Left lung (tissue), 10 donors: Measurements from ENCODE around the gene SV2C. TPM values are rescaled to one million over a fixed set of nuclear protein-coding genes. Genes with fewer than 3 reads are reported as not detected.

Experiments used
- ATAC-seq: fragments of 200-7000 bp; cut with Tn5 transposase; one replicate; pipeline ENCODE4 v1.9.1; 2020; ENCODE audit warnings: moderate library complexity
- DNase-seq, 4 donors: peaks; one replicate each; pipeline ENCODE4 v3.0.0-alpha.2; 2013 to 2020
- H3K27ac ChIP-seq, 2 donors: fragments of 200-600 bp; sonication (generic) in 1 of 2; one replicate each; pipeline versions ENCODE4 v1.5.0 to v1.8.0; 2020 to 2021
- H3K27me3 ChIP-seq, 2 donors: fragments of 200-600 bp; sonication (generic) in 1 of 2; one replicate each; pipeline versions ENCODE4 v1.5.0 to v1.8.0; 2020 to 2021
- H3K36me3 ChIP-seq, 2 donors: fragments of 200-600 bp; sonication (generic) in 1 of 2; one replicate each; pipeline versions ENCODE4 v1.5.0 to v1.8.0; 2020 to 2021
- H3K4me1 ChIP-seq, 2 donors: fragments of 200-600 bp; one replicate each; pipeline ENCODE4 v1.8.0; 2021
- H3K4me3 ChIP-seq, 2 donors: fragments of 200-600 bp; sonication (generic) in 1 of 2; one replicate each; pipeline versions ENCODE4 v1.5.0 to v1.8.0; 2020 to 2021; ENCODE audit warnings: mild to moderate bottlenecking in 1 of 2
- H3K9me3 ChIP-seq, 2 donors: fragments of 200-600 bp; sonication (generic) in 1 of 2; one replicate each; pipeline versions ENCODE4 v1.5.0 to v1.8.0; 2020 to 2021
- CTCF ChIP-seq, 2 donors: fragments of 200-600 bp; sonication (generic) in 1 of 2; IDR thresholded peaks; one replicate each; pipeline versions ENCODE4 v1.5.0 to v1.8.0; 2021; ENCODE audit warnings: antibody characterized with exemption in 2 of 2
- intact Hi-C, 2 donors: fragments of 100-400 bp; cut with DNase I; formaldehyde crosslinking; loops; one replicate each; pipeline versions ENCODE4 v1.11.2 to v1.14.2; 2022
- polyA plus RNA-seq, 6 donors: library from polyadenylated mRNA; unstranded; fragments of 120-200 nt; gene quantifications; one replicate each; pipeline ENCODE4 v1.2.1, GENCODE V29; 2013; ENCODE audit not compliant: insufficient read length in 6 of 6
- total RNA-seq, 2 donors: library from RNA; stranded (reverse); fragmentation: NEBNext Ultra II Directional; extraction: Animal tissue kit (Norgen Biotek cat#: 25700); gene quantifications; one replicate each; pipeline ENCODE4 v1.2.1, GENCODE V29; 2021
- donor health status: DM: no; HTN: yes; CAD: no.
- donor health status: DM: no; HTN: no; CAD: no.

Gene SV2C
- total and polyA plus RNA-seq, 8 donors, result 0.26 to 0.52 (median 0.37) TPM

- peak; percentile 69 for ATAC-seq
- DNase-seq, result no peak
- H3K9me3 ChIP-seq, result no peaks in the 10 kb centered on the region
- H3K4me3 ChIP-seq, result no peak overlapping the region
- TF ChIP-seq CTCF (IDR thresholded peaks at IDR 0.05), result no peak
- no peaks in the 10 kb centered on the region for H3K36me3 ChIP-seq
- intact Hi-C loops, result no loop called here
- H3K27me3 ChIP-seq, result no peaks in the 10 kb centered on the region
- no peak overlapping the region for H3K27ac ChIP-seq
- peaks cover 0 to 4% of the 10 kb centered on the region in 2 donors for H3K4me1 ChIP-seq
These were observed 142.2 kb downstream of the SV2C start for GRCh38 chr5:76225336-76225735.

GRCh38 chr5:76229900-76230299 is 146.7 kb downstream of the SV2C start:
- Histone ChIP-seq H3K4me3 (no peak overlapping the region), H3K4me1 (peaks cover 0 to under 1% of the 10 kb centered on the region in 2 donors), H3K36me3 (no peaks in the 10 kb centered on the region), H3K27me3 (no peaks in the 10 kb centered on the region), H3K9me3 (no peaks in the 10 kb centered on the region), H3K27ac (no peak overlapping the region)
- intact Hi-C loops, result no loop called here
- TF ChIP-seq CTCF (IDR thresholded peaks at IDR 0.05), result no peak
- ATAC-seq (no peak), DNase-seq (no peak)

GRCh38 chr5:76230711-76231285 is 147.6 kb downstream of the SV2C start:
- H3K9me3 ChIP-seq, result no peaks in the 10 kb centered on the region
- ATAC-seq, result no peak
- H3K36me3 ChIP-seq, result no peaks in the 10 kb centered on the region
- no peak overlapping the region for H3K27ac ChIP-seq
- intact Hi-C loops, result no loop called here
- H3K27me3 ChIP-seq, result no peaks in the 10 kb centered on the region
- no peaks in the 10 kb centered on the region for H3K4me1 ChIP-seq
- no peak for TF ChIP-seq CTCF (IDR thresholded peaks at IDR 0.05)
- no peak for DNase-seq
- H3K4me3 ChIP-seq, result no peak overlapping the region

GRCh38 chr5:76234665-76235064 is 151.5 kb downstream of the SV2C start:
- peaks cover 0 to 2% of the 10 kb centered on the region in 2 donors for H3K9me3 ChIP-seq
- intact Hi-C loops, result no loop called here
- H3K27me3 ChIP-seq, result no peaks in the 10 kb centered on the region
- no peaks in the 10 kb centered on the region for H3K36me3 ChIP-seq
- H3K27ac ChIP-seq, result no peak overlapping the region
- no peak for ATAC-seq
- no peak for DNase-seq
- H3K4me3 ChIP-seq, result no peak overlapping the region
- H3K4me1 ChIP-seq, result no peaks in the 10 kb centered on the region
- TF ChIP-seq CTCF (IDR thresholded peaks at IDR 0.05), result no peak

GRCh38 chr5:76236684-76237083 is 153.5 kb downstream of the SV2C start:
- TF ChIP-seq CTCF (IDR thresholded peaks at IDR 0.05), result no peak
- ATAC-seq (no peak), DNase-seq (no peak)
- peaks cover 0 to 2% of the 10 kb centered on the region in 2 donors for H3K9me3 ChIP-seq
- H3K27me3 ChIP-seq, result no peaks in the 10 kb centered on the region
- no peak overlapping the region for H3K4me3 ChIP-seq
- no peaks in the 10 kb centered on the region for H3K36me3 ChIP-seq
- no peaks in the 10 kb centered on the region for H3K4me1 ChIP-seq
- no peak overlapping the region for H3K27ac ChIP-seq
- intact Hi-C loops, result no loop called here
